ENCODE measurements around the gene C21orf58. TPM values are rescaled to one million over a fixed set of nuclear protein-coding genes. Genes with fewer than 3 reads are reported as not detected.
A peak's percentile ranks its signal among the peaks of the same experiment; 100 is the strongest.

Gene C21orf58
- total RNA-seq, 1 donor from 2014 or later = 5.4 TPM

DNA sequence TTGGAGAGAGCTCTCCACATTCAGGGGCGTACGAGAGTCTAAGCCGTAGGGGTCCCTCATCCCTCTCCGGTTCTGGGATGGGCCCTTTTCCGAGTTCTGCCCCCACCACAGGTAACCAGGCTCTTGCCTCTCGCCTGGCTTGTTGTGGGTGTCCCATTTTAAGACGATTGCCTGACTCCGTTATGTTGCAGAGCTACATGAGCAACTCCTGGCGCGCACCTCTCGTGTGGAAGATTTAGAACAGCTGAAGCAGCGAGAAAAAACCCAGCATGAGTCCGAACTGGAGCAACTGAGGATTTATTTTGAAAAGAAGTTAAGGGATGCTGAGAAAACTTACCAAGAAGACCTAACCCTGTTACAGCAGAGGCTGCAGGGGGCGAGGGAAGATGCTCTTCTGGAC, 29.2 kb upstream of the C21orf58 start:
- no peak for DNase-seq

GRCh38 chr21:46352164-46352515, 28.5 kb upstream of the C21orf58 start:
- no peak for DNase-seq

- peak; percentile 55 for DNase-seq
Measured at GRCh38 chr21:46351476-46352163, 27.9 kb upstream of the C21orf58 start.

GRCh38 chr21:46350981-46351380, 27.3 kb upstream of the C21orf58 start:
- no peak for DNase-seq

DNA sequence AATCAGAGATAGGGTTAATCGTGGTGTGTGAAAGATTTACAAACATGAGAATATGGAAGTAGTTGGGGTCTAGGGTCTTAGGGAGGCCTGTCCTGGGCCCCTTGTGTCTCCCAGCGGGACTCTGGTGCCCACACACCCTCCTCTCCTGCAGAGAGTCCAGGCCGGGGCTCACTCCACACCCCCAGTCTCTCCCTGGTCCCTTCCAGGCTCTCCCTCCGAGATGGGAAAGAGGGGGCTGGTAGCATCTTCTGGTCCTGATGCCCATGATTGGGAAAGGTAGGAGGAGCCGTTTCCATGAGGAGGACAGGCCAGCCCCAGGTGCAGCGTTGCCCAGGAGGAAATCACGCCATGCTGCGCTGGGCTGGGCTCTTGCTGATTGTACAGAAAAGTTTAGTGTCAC, 26.9 kb upstream of the C21orf58 start:
- DNase-seq = no peak

GRCh38 chr21:46349134-46349760, 25.6 kb upstream of the C21orf58 start:
- DNase-seq = no peak

- no peak for DNase-seq
Measured at GRCh38 chr21:46347791-46348381, 24.2 kb upstream of the C21orf58 start.

- no peak for DNase-seq
Measured at GRCh38 chr21:46347203-46347550, 23.5 kb upstream of the C21orf58 start.

DNA sequence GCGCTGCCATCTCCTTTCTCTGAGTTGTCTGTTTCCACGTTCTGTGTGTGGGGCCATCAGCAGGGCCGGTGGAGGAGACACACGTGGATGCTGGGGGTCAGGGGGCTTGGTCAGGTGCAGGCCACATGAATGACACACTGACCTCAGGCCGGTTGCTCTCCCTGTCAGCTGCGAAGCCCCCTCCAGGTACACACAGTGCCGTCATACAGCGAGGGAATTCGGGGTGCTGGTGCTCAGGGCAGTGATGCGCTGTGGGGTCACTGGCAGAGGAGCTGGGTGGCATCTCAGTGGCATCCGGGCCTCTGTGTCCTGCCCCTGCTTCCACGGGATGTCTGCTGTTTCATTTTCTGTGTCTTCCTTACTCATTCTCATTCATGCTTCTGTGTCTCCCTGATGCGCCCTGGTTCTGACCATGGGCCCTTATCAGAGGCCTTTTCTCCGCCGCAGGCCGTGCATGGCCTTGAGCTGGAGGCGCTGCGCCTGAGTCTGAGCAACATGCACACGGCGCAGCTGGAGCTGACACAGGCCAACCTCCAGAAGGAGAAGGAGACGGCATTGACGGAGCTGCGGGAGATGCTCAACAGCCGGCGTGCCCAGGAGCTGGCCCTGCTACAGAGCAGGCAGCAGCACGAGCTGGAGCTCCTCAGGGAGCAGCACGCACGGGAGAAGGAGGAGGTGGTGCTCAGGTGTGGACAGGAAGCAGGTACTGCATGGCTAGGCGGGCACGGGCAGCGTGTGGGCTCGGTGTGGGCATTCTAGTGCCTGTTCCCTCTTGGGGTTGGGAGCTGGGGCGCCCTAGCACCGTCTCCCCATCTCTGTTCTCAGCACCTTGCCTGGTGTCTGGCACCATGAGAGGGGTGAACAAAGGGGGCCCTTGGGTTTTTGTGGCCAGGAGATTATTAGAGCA, 22.9 kb upstream of the C21orf58 start:
- DNase-seq = no peak

- no peak for DNase-seq
Measured at GRCh38 chr21:46345861-46346260, 22.2 kb upstream of the C21orf58 start.

- DNase-seq = no peak
Measured at GRCh38 chr21:46344219-46344915, 20.7 kb upstream of the C21orf58 start.

DNA sequence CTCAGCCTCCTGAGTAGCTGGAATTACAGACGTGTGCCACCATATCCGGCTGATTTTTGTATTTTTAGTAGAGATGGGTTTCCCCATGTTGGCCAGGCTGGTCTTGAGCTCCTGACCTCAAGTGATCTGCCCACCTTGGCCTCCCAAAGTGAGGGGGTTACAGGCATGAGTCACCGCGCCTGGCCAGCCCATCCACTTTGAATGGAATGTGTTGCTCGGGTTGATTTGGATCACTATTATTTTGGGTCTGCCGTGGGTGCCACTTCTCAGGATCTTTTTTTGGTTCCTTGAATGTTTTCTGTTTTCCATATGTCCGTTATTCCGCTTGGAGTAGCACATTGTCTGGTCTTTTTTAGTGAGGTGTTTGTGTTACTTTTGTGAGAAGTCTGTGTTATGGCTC, 17.3 kb upstream of the C21orf58 start:
- DNase-seq = no peak

DNA sequence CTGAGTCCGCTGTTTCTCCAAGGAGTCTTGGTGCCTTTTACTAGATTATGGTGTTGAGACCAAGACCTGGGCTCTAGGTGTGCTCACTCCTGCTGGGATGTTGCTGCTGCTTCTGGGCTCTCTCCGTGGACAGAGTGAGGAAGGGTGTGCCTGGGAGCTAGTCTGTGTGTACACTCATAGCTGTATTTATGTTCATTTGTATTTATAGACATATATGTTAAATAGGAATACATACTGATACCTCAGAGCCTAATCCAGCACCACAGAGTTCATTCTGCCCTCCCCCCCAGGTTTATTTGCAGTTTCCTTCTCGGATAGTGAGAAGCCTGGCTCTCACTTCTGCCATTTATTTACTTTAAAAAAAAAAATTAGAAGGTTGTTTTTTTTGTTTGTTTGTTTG, 12.9 kb upstream of the C21orf58 start:
- no peak for DNase-seq

GRCh38 chr21:46334351-46335140, 10.9 kb upstream of the C21orf58 start:
- DNase-seq = no peak

DNA sequence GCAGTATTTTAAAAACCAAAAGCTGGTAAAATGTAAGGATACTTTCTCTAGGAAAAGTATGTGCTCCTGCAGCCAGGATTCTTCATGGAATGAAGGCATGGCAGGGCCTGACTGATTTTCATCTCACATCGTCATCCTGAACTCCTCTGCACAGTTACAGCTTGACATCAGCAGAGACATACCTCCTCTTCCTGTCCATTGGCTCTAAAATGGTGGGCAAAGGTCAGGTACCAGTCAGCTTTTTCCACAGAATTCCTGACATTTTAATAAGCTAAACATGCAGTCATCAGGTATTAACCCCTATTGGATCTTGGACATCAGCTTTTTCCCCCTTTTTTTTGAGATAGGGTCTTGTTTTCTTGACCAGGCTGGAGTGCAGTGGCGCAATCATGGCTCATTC, 6.1 kb upstream of the C21orf58 start:
- DNase-seq = no peak

GRCh38 chr21:46328151-46328550, 4.5 kb upstream of the C21orf58 start:
- DNase-seq = no peak

GRCh38 chr21:46327711-46328110, 4.0 kb upstream of the C21orf58 start:
- no peak for DNase-seq

GRCh38 chr21:46326110-46326703, 2.5 kb upstream of the C21orf58 start:
- no peak for DNase-seq

DNA sequence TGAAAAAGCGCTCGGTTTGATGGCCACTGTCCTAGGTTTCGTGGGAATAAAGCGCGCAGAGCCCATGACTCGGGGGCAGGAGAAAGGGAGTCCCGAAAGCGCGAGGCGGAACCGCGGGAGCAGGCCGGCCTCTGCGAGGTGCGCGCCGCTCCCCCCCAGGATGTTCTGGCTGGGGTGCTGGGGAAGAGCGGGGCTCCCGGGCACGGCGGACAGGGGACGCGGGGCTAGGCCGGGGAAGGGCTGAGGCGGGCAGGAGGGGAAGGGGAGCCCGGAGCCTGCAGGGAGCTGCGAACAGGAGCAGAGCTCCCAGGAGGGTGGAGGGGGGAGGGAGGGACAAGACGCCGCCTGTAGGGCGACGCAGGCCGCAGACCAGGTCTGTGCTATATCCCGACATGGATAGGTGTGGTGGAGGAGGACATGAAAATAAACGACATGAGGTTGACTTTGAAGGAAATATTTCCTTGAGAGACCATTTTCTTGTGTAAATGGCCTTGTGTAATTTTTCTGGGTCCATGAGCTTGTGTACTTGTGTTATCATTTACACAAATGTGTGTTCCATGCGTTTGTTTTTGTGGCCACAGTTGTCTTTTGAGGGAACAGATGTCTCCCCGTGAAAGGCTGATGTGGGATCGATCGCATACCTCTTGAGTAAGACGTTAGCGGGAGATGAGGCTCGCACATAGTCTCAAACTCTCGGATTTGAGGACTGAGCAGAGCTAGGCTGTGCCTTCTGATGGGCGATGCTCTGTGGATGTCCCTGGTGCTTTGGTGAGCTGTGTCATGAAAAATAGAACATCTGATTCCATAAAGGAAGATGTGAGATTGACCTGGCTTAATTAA, 1.6 kb upstream of the C21orf58 start:
- peak; percentile 53 for DNase-seq

Data from tongue (tissue), 2 donors.